GM19438 (cell line): Measurements from ENCODE around the gene KIAA2012.
"Not testable (repeated sequence)": the region's sequence is repeated elsewhere in the genome, so short reads cannot be mapped to it uniquely, and the experiment has no call there.

Experiments
- ATAC-seq: cut with Tn5 transposase; IDR thresholded peaks from one replicate; pipeline ENCODE4 v1.9.1; 2021; ENCODE audit warnings: low read depth; ENCODE audit not compliant: unreplicated experiment

Gene KIAA2012

DNA sequence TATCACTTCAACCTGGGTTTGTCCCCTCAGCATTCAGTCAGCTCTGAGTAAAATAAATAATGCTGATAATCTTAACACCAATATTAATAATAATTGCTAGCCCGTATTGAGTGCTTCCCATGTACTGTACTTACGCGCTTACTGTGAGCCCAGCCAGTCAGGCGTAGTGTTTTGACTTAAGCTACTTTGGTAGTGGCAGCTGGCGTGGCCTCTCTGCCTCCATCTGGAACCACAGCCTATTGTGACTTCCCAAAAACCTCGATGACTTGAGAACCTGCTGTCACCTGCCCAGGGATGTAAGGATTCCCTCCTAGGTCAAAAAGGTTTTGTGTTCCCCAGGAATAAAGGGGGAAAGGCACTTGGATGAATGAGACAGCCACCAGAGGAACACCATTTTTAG lies 112.1 kb downstream of the KIAA2012 start:
- ATAC-seq = no peak

DNA sequence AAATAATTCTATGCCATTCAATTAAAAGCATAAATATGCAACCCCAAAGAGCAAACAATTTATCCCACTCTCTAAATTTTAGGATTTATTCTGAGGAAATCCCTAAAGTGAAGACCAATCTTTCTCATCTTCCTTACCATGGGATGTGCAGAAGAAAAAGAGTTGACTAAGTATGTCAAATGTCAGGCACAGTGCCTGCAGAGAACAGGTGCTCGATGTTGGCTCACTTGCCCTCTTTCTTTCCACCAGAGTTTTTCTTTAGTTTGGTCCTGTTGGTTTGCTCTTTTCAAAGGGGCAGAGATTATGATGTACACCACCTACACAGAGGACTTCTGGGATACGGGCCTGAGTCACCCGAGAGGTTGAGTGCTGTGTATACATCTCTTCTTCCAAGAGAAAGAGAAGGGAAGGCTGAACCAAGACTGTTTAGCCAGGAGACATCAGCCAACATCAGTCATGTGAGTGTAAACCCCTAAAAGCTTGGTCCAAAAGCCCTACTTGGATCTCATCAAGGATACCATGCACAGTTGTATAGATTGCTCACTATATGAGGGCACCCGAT lies 113.7 kb downstream of the KIAA2012 start:
- no peak for ATAC-seq

DNA sequence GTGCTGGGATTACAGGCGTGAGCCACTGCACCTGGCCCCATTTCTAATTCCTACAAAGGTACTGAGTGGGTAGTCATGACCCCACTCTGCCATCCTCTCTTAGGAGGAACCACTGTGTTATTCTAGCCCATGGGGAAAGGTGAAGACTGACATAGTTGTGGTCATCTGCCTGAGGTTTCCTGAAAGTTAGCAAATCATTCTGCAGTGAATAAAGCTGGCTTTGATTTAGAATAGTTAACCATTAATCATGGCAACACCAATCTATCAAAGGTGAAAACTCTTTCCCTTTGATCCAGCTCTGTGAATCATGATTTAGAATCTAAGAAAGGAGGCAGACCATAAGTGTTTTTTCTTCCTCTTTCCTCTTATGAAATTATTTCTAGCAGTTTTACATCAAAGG lies 114.5 kb downstream of the KIAA2012 start:
- ATAC-seq = no peak

DNA sequence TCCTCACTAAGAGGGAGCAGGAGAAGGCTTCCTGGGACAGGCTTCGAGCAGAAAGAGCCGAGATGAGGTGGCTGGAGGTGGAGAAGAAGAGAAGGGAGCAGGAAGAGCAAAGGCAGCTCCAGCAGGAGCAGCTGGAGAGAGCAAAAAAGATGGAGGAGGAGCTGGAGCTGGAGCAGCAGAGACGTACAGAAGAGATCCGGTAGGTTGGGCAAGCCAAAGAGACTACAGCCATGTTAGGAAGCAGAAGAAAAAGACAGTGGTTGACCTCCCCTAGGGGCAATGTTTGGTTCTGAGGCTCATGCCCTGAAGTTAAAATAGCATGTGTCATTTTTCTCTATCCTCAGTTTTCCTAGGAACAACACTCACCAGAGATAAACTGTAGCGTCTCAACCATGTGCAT lies 120.2 kb downstream of the KIAA2012 start:
- ATAC-seq = no peak

DNA sequence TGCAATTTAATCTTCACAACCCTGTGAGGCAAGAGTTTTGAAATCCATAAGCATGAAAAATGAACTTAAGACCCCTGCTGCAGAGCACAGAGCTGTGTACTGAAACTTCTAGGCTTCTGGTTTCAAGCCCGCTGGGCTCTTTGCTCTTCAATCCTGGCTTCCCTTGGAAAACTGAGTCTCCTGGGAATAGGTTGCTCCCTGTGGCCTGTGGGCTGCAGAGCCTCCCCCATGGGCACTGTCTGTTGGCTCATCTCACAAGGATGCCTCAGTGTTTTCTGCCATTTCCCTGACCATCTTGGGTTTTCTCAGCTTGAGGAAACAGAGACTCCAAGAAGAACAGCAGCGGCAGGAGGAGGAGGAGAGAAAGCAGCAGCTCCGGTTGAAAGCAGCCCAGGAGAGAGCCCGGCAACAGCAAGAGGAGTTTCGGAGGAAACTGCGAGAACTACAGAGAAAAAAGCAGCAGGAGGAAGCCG lies 120.9 kb downstream of the KIAA2012 start:
- ATAC-seq = no peak

DNA sequence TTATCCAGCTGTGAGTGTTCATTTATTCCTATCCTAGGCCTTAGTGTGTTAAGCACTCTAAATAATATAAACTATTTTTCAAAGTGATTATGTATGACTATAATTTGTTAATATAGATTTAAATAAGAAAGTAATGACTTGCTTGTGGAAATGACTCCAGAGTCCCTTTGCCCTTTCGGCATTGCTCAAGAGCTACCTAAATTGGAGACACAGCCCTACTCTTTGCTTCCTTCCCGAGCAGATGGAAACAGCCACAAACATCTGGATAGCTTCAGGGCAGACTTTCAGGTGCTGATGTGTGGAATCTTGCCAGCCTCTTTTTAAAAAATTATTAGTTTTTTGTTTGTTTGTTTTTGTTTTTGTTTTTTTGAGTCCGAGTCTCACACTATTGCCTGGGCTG lies 121.4 kb downstream of the KIAA2012 start:
- no peak for ATAC-seq

DNA sequence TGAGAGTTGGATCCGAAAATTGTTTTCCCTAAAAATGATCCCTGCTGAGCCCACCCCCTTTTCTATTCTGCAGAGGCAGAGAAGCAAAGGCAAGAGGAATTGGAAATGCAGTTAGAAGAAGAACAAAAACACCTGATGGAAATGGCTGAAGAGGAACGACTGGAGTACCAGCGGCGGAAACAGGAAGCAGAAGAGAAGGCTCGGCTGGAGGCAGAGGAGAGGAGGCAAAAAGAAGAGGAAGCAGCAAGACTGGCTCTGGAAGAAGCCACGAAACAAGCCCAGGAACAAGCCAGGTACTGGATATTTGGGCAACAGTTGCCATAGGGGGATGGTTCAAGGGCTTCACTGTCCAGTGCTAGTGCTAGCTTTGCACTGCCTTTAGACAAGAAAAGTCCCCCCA lies 123.7 kb downstream of the KIAA2012 start:
- ATAC-seq = no peak

DNA sequence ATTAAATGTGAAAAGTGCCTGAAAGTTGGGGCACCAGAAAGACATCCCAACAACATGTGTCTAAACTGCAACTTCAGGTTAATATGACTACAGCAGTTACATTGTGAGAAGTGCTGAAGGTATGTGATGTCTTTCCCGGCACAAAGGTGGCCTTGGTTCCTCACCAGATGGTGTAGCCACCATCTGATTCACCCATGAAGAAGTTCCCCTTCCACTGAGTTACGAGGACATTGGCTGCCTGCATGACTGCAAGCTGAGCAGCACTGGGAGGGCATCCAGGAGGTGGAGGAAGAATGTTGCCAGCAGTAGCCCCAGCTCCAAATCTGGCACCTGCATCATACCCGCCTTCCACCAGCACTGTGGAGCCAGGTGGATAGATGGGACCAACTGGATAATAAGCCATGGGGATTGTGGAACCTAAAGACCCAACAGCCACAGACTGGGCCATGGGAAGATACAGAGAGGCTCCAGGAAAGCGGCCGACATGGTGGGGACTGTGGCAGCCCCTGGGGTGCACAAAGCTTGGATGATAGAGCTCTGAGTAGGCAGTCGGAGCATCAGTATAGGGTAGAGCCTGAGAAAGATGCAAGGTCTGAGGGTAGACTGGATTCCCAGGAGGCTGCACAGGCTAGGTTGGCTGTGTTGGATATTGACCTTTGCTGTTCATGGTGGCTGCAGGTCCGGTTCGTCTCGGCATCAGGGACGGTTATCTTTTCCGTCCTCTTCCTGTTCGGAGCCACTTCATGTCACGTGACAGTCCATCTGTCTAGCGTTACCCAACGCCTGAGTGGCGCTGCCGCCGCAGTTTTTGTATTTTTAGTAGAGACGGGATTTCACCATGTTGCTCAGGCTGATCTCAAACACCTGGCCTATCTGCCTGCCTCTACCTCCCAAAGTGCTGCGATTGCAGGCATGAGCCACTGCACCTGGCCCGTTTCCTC lies 128.4 kb downstream of the KIAA2012 start:
- no peak for ATAC-seq

DNA sequence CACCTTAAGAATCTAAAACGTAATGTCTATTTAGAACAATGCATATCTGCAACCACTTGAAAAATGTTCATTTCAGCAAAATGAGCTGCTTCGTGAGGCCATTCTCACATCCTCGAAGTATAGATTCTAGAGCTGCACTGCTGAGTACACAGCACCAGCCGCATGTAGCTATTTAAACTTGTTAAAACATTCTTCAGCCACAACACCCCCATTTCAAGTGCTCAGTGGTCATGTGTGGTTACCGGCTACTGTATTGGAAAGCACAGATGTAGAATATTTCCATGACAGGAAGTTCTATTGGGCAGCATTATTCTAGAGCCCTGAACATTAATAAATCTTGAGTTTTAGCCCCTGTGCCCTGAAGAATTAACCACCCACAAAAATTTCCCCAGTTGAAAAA lies 130.3 kb downstream of the KIAA2012 start:
- no peak for ATAC-seq

DNA sequence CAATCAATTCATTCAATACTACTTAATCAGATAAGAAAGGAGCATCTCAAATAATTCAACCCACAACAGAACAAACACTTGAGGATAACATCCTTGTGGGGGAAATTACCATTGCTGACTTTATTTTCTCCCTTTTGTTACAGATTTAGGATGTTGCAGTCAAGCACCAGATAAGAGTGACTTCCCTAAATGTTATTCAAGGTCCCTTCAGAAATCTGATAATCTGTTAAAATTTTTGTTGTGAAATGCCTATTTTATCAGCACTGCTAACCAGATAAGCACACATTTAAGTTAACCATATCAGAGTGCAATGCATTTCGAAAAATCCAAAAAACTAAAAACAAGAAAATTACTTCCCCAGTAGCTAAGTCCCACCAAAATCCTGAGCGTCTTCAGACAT lies 131.8 kb downstream of the KIAA2012 start:
- ATAC-seq = no peak

DNA sequence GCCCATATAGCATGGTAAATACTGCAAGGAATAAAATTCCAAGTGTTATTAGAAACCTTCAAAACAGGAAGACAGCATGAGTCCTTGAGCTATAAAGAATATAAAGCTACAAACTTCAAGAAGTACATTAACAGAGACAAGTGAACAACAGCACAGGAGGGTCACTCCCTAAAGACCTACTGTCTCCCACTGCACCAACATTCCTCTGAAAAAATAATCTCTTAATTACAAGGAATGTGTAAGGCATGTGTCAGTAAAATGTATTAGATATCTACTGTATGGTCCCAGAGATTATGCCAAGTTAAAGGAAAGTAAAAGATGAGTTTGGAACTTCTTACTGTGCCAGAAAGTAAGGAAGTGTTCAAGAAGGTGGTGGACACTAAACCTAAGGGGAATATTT lies 135.5 kb downstream of the KIAA2012 start:
- no peak for ATAC-seq

DNA sequence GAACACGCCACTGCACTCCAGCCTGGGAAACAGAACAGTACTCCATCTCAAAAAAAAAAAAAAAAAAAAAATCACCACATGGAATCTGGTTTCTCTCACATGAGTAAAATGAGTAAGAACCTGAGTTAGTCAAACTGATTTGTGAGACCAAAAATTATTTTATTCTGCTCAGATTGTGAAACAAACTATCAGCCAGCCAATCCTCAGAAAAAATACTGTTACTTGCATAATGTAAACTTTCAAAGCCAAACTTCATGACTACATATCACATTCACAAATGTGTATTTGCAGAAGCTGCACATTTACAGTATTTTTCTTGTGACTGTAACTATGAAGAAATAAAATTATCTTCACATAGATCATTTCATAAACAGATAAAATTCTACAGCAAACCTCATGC lies 142.1 kb downstream of the KIAA2012 start:
- ATAC-seq = no peak

DNA sequence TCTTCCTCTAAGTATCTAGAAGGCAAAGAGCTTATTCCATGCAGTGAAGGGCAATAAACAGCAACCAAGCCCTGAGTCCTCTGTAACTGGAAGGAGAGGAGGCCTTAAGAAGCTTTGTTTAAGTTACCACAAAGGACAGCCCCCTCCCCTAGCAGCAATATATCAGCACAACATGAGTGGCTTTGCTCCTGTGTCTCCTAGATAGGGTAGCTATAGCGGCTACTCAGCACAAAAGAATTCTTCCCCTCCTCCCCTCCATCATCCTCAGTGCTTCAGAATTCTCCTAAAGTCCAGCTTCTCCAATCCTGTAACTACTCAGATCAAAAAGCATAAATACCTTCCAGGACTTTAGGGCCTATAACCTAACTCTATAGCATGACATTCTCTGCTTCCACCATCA lies 148.8 kb downstream of the KIAA2012 start:
- no peak for ATAC-seq

DNA sequence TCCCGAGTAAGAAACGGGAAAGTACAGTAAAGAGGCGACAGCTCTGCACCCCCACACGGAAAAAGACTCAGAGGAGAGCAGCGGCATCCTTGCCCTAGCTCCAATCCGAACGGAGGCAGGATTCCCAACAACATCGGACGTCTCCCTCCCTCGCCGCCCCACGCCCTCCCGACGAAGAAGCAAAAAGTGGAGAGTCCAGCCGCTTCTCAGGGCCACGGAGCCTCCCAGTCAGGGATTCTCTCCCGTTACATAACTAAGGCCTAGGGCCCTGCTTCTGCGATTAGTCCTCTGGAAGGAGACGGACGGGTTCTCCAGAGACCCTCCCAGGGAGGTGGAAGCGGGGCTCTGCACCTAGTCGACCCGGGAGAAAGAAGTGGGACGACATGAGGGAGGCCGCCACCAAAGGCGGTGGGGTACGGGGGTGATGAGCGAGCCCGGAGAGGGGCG lies 164.8 kb downstream of the KIAA2012 start:
- peak; percentile 42 for ATAC-seq

DNA sequence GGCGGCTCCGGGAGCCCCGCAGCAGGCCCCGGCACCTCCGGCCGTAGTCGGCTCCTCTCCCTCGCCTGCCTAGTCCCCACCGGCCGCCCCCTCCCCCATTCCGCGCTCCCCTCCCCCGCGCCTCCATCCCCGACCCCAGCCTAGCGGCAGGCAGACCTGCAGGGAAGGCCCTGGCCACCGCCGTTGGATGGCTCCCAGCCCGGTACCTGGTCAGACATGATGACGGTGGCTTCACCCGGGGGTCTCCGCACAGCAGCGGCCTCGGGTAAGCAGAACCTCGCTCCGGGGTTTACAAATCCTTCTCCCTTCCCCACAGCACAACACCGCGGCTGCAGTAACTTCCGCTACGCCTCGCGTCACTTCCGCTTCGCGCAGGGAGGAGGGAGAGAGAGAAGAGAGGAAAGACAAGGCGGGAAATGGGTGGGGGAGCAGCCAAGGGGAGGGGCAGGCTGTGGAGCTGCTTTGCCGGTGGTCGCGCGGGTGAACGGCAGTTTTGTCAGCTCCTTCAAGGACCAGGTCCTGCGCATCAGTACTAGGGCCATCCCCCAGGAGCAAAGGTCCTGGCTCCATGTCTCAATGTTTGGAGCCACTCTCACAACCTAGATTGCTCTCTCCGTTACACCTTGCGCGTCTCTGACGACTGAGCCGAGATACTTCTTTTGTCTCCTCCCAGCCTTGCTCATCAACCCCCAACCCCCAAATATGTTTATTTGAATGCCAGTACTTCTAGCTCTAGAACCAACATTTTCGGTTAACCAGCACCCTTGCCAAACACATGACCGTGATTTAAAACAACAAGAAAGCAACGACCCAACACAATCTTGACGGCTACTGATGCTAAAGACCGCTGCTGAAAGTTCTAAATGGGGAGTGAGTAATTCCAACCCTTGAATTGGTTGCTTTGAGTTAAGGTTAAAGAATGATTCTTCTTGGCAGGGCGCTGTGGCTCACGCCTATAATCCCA lies 165.5 kb downstream of the KIAA2012 start, which contains the start of gene SUMO1:
SUMO1 (minus strand) TSS at position 364 of the 964 bp plus-strand sequence; CDS start at position 218, 146 bp downstream.
- peak; percentile 94 for ATAC-seq

DNA sequence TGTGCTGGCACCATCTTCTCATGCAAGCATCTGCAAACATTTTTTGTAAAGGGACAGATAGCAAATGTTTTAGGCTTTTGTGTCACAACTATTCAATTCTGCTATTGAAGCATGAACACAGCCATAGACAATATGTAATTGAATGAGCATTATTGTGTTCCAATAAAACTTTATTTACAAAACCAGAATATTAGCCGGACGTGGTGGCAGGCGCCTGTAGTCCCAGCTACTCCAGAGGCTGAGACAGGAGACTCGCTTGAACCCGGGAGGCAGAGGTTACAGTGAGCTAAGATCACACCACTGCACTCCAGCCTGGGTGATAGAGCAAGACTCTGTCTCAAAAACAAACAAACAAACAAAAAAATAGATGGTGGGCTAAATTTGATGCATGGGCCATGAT lies 174.7 kb downstream of the KIAA2012 start:
- not testable (repeated sequence) for ATAC-seq

DNA sequence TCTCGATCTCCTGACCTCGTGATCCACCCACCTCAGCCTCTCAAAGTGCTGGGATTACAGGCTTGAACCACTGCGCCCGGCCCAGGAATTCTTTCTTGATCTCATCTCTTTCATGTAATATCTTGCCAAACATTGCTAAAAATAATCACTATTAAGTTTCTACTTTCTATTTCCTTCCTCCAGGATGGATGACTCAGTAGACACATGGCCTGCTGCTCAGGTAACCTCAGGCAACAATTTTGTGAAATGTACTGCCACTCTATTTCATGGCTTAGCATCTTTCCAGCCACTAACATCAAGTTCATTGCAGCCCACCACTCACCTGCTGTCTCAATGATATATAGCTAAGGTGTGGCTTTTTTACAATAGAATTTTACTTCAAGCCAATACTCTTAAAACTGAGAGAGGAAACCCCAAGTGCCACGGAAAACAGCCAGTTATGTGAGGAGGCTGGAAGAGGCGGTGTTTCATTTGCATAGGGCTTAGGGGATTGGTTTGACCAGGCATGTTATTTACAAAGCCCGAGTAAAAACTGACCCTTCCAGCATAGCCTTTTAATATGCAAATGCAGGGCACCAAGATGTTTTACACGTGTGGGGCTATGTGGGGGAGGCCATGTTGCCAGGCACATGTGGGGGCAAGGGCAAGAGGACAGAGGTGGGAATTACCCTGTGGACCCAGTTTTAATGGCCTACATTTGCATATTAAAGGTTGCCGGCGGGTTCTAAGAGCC lies 176.6 kb downstream of the KIAA2012 start:
- ATAC-seq = no peak

DNA sequence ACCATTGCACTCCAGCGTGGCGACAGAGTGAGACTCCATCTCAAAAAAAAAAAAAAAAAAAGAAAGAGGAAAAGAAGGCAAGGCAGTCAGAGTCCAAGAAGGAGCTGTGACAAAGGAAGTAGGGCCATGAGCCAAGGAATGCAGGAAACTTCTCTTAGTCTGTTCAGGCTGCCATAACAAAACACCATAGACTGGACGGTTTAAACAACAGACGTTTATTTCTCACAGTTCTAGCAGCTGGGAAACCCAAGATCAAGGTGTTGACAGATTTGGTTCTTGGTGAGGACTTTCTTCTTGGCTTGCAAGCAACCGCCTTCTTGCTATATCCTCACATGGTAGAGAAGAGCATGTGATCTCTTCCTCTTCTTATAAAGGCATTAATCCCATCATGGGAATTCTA lies 178.4 kb downstream of the KIAA2012 start:
- no peak for ATAC-seq
